ENCODE data around the gene PZP. TPM values are rescaled to one million over a fixed set of nuclear protein-coding genes. Genes with fewer than 3 reads are reported as not detected.
A peak's percentile ranks its signal among the peaks of the same experiment; 100 is the strongest.

Gene PZP
- total and polyA plus RNA-seq, 2 of the 13 experiments (the other 11 are each of a cell fraction or from before 2014, with no cell fraction given) = 0.07 to 0.89 TPM

DNA sequence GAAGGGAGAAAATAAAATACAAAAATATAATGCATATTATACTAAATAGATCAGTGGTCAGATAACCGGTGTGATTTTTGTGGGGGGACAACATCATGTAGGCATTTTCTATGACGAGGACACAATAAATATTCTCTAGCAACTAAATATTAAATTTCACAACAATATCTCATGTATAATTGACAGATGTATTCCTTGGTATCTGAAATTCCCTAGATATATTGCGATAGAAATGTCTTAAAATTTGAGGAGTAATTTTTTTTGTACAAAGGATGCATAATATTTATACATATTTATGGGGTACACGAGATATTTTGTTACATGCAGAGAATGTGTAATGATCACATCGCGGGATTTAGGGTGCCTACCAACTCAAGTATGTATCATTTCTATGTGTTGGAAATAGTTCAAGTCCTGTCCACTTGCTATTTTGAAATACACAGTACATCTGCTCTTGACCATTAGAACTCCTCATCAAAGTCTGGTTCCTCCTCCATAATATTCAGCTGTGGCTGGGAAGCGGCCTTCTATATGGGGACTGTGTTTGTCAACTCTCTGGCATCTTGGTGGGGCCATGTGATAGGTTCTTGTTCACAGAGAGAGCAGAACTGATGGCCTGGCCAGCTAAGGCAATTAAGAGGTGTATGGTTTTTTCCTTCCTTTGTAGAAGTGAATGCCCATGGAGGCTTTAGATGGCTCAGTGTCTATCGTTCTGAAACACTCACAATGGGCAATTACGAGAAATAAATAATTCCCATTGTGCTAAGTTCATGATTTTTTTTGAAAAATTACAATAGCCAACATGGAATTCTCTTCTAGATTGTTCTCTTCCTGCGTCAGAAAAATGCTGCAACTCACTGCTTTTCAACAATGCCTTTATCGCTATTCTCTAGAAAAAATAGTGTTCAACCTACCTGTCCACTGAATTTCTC lies 101.3 kb downstream of the PZP start (continued):
- TF ChIP-seq, protein P1, sequence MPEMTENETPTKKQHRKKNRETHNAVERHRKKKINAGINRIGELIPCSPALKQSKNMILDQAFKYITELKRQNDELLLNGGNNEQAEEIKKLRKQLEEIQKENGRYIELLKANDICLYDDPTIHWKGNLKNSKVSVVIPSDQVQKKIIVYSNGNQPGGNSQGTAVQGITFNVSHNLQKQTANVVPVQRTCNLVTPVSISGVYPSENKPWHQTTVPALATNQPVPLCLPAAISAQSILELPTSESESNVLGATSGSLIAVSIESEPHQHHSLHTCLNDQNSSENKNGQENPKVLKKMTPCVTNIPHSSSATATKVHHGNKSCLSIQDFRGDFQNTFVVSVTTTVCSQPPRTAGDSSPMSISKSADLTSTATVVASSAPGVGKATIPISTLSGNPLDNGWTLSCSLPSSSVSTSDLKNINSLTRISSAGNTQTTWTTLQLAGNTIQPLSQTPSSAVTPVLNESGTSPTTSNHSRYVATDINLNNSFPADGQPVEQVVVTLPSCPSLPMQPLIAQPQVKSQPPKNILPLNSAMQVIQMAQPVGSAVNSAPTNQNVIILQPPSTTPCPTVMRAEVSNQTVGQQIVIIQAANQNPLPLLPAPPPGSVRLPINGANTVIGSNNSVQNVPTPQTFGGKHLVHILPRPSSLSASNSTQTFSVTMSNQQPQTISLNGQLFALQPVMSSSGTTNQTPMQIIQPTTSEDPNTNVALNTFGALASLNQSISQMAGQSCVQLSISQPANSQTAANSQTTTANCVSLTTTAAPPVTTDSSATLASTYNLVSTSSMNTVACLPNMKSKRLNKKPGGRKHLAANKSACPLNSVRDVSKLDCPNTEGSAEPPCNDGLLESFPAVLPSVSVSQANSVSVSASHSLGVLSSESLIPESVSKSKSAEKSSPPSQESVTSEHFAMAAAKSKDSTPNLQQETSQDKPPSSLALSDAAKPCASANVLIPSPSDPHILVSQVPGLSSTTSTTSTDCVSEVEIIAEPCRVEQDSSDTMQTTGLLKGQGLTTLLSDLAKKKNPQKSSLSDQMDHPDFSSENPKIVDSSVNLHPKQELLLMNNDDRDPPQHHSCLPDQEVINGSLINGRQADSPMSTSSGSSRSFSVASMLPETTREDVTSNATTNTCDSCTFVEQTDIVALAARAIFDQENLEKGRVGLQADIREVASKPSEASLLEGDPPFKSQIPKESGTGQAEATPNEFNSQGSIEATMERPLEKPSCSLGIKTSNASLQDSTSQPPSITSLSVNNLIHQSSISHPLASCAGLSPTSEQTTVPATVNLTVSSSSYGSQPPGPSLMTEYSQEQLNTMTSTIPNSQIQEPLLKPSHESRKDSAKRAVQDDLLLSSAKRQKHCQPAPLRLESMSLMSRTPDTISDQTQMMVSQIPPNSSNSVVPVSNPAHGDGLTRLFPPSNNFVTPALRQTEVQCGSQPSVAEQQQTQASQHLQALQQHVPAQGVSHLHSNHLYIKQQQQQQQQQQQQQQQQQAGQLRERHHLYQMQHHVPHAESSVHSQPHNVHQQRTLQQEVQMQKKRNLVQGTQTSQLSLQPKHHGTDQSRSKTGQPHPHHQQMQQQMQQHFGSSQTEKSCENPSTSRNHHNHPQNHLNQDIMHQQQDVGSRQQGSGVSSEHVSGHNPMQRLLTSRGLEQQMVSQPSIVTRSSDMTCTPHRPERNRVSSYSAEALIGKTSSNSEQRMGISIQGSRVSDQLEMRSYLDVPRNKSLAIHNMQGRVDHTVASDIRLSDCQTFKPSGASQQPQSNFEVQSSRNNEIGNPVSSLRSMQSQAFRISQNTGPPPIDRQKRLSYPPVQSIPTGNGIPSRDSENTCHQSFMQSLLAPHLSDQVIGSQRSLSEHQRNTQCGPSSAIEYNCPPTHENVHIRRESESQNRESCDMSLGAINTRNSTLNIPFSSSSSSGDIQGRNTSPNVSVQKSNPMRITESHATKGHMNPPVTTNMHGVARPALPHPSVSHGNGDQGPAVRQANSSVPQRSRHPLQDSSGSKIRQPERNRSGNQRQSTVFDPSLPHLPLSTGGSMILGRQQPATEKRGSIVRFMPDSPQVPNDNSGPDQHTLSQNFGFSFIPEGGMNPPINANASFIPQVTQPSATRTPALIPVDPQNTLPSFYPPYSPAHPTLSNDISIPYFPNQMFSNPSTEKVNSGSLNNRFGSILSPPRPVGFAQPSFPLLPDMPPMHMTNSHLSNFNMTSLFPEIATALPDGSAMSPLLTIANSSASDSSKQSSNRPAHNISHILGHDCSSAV (CRISPR knock-in tag; IDR thresholded peaks at IDR 0.05; ENCODE audit: borderline replicate concordance) = no peak
- TF ChIP-seq MXD4 (CRISPR knock-in tag; IDR thresholded peaks at IDR 0.05) (no peak), HDAC2 (CRISPR knock-in tag; IDR thresholded peaks at IDR 0.05) (no peak), SRSF1 (optimal IDR thresholded peaks at IDR 0.05; ENCODE audit: low read depth, low read length) (peak; percentile 5), ZBTB7B (CRISPR knock-in tag; IDR thresholded peaks at IDR 0.05) (no peak), ZNF207 (IDR thresholded peaks at IDR 0.05; ENCODE audit: borderline replicate concordance) (no peak), FOXP1 (IDR thresholded peaks at IDR 0.05) (no peak), FOXP1 (CRISPR knock-in tag; IDR thresholded peaks at IDR 0.05) (no peak), KLF11 (CRISPR knock-in tag; IDR thresholded peaks at IDR 0.05) (no peak), ZNF547 (CRISPR knock-in tag; IDR thresholded peaks at IDR 0.05) (no peak), ZNF441 (CRISPR knock-in tag; IDR thresholded peaks at IDR 0.05; ENCODE audit: borderline replicate concordance) (no peak), ZNF746 (CRISPR knock-in tag; IDR thresholded peaks at IDR 0.05) (no peak), DNMT1 (CRISPR knock-in tag; IDR thresholded peaks at IDR 0.05) (no peak), KAT8 (CRISPR knock-in tag; IDR thresholded peaks at IDR 0.05) (0 out of 2 replicates have a peak, but pooled peaks have one; percentile 21), HNF4G (IDR thresholded peaks at IDR 0.05; ENCODE audit: borderline replicate concordance, low read depth, low read length) (no peak), HNF4G (CRISPR knock-in tag; IDR thresholded peaks at IDR 0.05; ENCODE audit: borderline replicate concordance, low read depth) (no peak), ZNF790 (CRISPR knock-in tag; IDR thresholded peaks at IDR 0.05; ENCODE audit: borderline replicate concordance) (no peak)
- TF ChIP-seq, protein P2, sequence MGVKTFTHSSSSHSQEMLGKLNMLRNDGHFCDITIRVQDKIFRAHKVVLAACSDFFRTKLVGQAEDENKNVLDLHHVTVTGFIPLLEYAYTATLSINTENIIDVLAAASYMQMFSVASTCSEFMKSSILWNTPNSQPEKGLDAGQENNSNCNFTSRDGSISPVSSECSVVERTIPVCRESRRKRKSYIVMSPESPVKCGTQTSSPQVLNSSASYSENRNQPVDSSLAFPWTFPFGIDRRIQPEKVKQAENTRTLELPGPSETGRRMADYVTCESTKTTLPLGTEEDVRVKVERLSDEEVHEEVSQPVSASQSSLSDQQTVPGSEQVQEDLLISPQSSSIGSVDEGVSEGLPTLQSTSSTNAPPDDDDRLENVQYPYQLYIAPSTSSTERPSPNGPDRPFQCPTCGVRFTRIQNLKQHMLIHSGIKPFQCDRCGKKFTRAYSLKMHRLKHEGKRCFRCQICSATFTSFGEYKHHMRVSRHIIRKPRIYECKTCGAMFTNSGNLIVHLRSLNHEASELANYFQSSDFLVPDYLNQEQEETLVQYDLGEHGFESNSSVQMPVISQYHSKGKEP (CRISPR knock-in tag; IDR thresholded peaks at IDR 0.05) = no peak
- TF ChIP-seq, protein P3, sequence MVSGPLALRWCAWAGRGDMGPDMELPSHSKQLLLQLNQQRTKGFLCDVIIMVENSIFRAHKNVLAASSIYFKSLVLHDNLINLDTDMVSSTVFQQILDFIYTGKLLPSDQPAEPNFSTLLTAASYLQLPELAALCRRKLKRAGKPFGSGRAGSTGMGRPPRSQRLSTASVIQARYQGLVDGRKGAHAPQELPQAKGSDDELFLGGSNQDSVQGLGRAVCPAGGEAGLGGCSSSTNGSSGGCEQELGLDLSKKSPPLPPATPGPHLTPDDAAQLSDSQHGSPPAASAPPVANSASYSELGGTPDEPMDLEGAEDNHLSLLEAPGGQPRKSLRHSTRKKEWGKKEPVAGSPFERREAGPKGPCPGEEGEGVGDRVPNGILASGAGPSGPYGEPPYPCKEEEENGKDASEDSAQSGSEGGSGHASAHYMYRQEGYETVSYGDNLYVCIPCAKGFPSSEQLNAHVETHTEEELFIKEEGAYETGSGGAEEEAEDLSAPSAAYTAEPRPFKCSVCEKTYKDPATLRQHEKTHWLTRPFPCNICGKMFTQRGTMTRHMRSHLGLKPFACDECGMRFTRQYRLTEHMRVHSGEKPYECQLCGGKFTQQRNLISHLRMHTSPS (CRISPR knock-in tag; IDR thresholded peaks at IDR 0.05; ENCODE audit: low read depth) = no peak
